GM12874 (cell line): ENCODE data around the gene KDM7A.

Source experiments
- TF ChIP-seq, protein P1 (sequence below): IDR thresholded peaks from 2 replicates; pipeline ENCODE4 v1.5.1; 2011; ENCODE audit warnings: low read depth, mild to moderate bottlenecking, control low read depth, low read length, moderate library complexity; ENCODE audit not compliant: insufficient read depth

Gene KDM7A

DNA sequence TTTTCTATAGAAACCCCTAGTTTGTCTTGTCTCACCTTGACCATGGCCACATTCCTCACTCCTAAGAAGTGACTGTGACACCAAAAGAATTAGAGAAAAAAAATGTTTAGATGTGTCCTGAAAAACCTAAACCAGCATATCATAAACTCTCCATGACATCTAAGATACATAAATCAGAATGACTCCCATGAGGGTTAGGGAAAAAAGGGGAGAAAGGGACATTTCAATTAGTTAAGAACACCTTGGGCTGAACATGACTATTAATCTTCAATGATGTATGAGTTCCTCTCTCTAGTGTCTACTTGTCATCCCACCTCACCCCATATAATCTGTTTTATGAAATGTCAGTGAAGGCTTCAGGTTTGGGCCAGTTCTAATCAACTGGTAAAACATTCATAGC lies 31.1 kb downstream of the KDM7A start:
- TF ChIP-seq, protein P1, sequence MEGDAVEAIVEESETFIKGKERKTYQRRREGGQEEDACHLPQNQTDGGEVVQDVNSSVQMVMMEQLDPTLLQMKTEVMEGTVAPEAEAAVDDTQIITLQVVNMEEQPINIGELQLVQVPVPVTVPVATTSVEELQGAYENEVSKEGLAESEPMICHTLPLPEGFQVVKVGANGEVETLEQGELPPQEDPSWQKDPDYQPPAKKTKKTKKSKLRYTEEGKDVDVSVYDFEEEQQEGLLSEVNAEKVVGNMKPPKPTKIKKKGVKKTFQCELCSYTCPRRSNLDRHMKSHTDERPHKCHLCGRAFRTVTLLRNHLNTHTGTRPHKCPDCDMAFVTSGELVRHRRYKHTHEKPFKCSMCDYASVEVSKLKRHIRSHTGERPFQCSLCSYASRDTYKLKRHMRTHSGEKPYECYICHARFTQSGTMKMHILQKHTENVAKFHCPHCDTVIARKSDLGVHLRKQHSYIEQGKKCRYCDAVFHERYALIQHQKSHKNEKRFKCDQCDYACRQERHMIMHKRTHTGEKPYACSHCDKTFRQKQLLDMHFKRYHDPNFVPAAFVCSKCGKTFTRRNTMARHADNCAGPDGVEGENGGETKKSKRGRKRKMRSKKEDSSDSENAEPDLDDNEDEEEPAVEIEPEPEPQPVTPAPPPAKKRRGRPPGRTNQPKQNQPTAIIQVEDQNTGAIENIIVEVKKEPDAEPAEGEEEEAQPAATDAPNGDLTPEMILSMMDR: no peak

DNA sequence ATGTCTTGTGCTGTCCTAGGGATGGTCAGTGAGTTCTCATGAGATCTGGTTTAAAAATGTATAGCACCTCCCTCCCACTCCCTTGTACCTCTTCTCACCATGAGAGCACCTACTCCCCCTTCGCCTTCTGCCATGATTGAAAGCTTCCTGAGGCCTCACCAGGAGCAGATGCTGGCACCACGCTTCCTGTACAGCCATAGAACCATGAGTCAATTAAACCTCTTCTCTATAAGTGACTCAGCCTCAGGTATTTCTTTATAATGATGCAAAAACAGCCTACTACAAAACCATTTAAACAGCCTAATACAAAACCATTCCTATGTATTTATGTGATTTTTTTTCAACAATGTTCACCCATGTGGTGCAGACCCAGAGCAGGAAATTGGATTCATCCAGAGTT lies 32.0 kb downstream of the KDM7A start:
- TF ChIP-seq, protein P1: no peak

DNA sequence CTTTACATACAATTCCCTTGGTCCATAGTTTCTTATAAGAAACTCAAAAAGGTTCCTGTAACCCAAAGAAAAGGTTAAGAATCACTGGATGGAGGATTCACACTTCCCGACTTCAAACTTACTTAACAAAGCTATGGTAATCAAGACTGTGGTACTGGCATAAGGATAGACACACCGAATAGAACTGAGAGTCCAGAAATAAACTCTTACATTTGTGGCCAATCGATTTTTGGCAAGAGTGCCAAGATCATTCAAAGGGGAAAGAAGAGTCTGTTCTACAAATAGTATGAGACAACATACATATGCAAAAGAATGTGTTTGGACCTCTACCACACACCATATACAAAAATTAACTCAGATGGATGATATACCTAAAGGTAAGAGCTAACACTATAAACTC lies 32.8 kb downstream of the KDM7A start:
- TF ChIP-seq, protein P1: no peak

DNA sequence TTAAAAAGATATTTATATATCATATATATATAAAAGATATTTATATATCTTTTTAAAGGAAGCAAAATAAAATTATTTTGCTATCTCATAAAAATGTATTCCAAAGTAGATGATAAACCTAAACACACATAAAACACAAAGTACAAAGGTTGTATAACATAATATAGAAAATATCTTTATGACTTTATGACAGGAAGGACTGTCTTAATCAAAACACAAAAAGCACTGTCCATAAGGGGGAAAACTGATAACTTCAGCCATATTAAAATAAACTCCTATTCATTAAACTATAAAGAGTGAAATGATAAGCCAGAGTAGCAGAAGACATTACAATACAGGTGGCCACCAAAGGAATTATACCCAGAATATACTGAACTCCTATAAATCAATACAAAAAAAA lies 34.8 kb downstream of the KDM7A start:
- TF ChIP-seq, protein P1: no peak

DNA sequence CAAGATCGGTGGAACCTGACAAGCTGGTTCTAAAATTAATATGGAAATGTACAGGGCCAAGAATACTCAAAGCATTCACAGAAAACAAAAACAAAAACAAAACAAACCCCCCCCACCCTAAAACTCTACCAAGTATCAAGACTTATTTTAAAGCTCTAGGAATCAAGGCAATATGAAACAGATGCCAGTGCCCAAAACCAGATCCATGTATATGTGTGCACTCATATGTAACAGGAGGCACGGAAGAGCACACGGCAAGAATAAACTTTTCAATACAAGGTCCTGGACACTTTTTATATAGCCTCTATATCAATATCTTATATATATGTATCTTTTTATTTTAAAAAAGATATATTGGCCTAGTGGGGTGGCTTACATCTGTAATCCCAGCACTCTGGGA lies 35.5 kb downstream of the KDM7A start:
- TF ChIP-seq, protein P1: no peak

DNA sequence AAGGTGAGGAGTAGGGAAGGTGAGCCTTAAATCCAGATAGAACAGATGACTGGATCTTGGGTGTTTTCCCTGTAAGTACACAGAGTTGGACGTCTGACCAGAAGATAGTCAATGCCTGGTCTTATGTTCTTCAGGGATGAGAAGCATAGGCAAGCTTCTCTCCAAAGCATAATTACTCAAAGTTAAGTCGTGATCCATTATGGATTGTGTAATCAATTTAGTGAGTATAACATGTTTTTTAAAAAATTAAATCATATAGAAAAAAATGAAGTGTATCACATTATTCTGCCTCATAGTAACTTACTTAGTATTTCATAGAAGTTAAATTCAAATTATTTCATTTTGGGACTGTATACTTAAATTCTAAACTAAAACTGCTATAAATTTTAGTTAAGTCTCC lies 39.7 kb downstream of the KDM7A start:
- TF ChIP-seq, protein P1: no peak

DNA sequence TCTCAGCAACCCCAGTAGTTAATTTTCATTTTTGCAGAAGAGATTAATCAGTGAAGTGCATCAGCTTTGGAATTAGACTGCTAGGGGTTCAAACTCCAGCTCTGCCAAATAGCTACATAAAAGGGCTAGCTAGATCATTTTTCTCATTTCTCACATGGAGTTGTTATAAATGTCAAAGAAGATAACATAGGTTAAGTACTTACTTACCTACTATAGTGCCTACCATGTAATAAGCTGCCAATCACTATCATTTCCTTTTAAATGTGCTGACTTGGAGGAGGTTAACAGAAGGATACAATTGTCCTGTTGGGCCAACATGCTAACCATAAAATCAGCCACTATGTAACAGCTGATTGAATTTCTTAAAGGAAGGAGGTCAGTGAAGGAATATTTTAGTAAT lies 40.7 kb downstream of the KDM7A start:
- TF ChIP-seq, protein P1: no peak

DNA sequence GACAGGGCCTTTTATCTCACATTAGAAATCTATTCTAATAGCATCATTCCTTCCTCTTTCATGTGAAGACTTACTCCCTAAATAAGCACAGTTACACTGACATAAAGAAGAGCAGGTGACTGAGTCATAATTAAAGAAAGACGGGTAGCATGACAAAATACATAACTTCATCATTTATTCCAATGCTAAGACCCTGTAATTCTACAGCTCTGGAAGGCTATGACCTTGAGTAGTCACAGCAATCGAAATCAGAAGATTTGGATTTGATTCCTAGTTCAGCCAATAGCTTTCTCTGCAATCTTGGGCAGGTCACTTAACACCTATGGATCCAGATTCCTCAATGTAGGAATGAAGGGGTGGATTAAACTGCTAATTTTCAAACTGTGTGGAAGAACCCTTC lies 42.7 kb downstream of the KDM7A start:
- TF ChIP-seq, protein P1: no peak
